Stimulated activated CD8-positive, alpha-beta memory T cell treated with anti-CD3 and anti-CD28 coated beads, Interleukin-15, amount 100 ng/mL, for 4 hours (primary cell): Measurements from ENCODE around the gene FAM83C.

Source experiments
- DNase-seq, 2 donors: peaks; one replicate each; pipeline ENCODE4 v3.0.0-alpha.2; 2020; ENCODE audit warnings: low read depth in 2 of 2

Gene FAM83C

GRCh38 chr20:35237486-35237885 is 54.7 kb downstream of the FAM83C start:
- DNase-seq, result no peak

GRCh38 chr20:35235881-35236280 is 56.3 kb downstream of the FAM83C start:
- DNase-seq, result no peak
